ENCODE data around the gene LRRC14B.
"Not testable (repeated sequence)": the region's sequence is repeated elsewhere in the genome, so short reads cannot be mapped to it uniquely, and the experiment has no call there.

Gene LRRC14B

GRCh38 chr5:233426-233825 is 42.1 kb downstream of the LRRC14B start:
- H3K4me3 ChIP-seq (ENCODE audit: low read depth in 1 of 5, low read length in 5 of 5); H3K4me1 ChIP-seq (ENCODE audit: control insufficient read depth in 5 of 5, insufficient read depth in 5 of 5, low read length in 5 of 5); H3K9ac ChIP-seq (ENCODE audit: low read length in 5 of 5); H3K9me3 ChIP-seq (ENCODE audit: control insufficient read depth in 5 of 5, low read length in 5 of 5); H3K27me3 ChIP-seq (ENCODE audit: control insufficient read depth in 5 of 5, insufficient read depth in 4 of 5, low read length in 5 of 5); H3K27ac ChIP-seq (ENCODE audit: low read depth, low read length): not testable (repeated sequence)
- peaks cover 20 to 90% (median 72%) of the 10 kb centered on the region in 5 donors for H3K36me3 ChIP-seq (ENCODE audit: control insufficient read depth in 5 of 5, insufficient read depth in 5 of 5, low read length in 5 of 5)

GRCh38 chr5:234450-234849 is 43.2 kb downstream of the LRRC14B start:
- no peak overlapping the region for H3K27ac ChIP-seq (ENCODE audit: low read depth, low read length)
- no peaks in the 10 kb centered on the region for H3K9me3 ChIP-seq (ENCODE audit: control insufficient read depth in 5 of 5, low read length in 5 of 5)
- no peak overlapping the region for H3K9ac ChIP-seq (ENCODE audit: low read length in 5 of 5)
- H3K36me3 ChIP-seq (ENCODE audit: control insufficient read depth in 5 of 5, insufficient read depth in 5 of 5, low read length in 5 of 5) = peaks cover 11 to 87% (median 68%) of the 10 kb centered on the region in 5 donors
- H3K4me3 ChIP-seq (ENCODE audit: low read depth in 1 of 5, low read length in 5 of 5) = no peak overlapping the region
- H3K4me1 ChIP-seq (ENCODE audit: control insufficient read depth in 5 of 5, insufficient read depth in 5 of 5, low read length in 5 of 5) = no peaks in the 10 kb centered on the region
- no peaks in the 10 kb centered on the region for H3K27me3 ChIP-seq (ENCODE audit: control insufficient read depth in 5 of 5, insufficient read depth in 4 of 5, low read length in 5 of 5)

DNA sequence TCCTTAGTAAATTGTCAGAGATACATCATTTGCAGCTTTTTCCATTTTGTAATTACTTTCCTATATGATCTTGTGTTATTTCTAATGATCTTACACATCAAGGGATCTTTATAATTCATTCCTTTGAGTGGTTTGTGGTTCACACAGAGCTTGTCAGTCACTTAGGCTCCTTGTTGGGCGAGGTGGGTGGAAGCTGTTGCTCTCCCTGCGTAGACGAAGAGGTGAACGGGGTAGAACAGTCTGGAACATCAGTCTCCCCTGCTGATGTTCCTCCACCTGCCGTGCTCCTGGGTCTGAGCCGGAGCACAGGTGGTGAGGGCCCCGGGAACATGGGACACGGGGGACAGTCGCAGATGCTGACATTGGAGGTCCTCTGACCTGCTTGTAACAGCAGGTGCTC is 44.2 kb downstream of the LRRC14B start:
- peaks cover 5 to 87% (median 67%) of the 10 kb centered on the region in 5 donors for H3K36me3 ChIP-seq (ENCODE audit: control insufficient read depth in 5 of 5, insufficient read depth in 5 of 5, low read length in 5 of 5)
- H3K4me3 ChIP-seq (ENCODE audit: low read depth in 1 of 5, low read length in 5 of 5); H3K27me3 ChIP-seq (ENCODE audit: control insufficient read depth in 5 of 5, insufficient read depth in 4 of 5, low read length in 5 of 5); H3K9ac ChIP-seq (ENCODE audit: low read length in 5 of 5); H3K9me3 ChIP-seq (ENCODE audit: control insufficient read depth in 5 of 5, low read length in 5 of 5); H3K27ac ChIP-seq (ENCODE audit: low read depth, low read length); H3K4me1 ChIP-seq (ENCODE audit: control insufficient read depth in 5 of 5, insufficient read depth in 5 of 5, low read length in 5 of 5): not testable (repeated sequence)

DNA sequence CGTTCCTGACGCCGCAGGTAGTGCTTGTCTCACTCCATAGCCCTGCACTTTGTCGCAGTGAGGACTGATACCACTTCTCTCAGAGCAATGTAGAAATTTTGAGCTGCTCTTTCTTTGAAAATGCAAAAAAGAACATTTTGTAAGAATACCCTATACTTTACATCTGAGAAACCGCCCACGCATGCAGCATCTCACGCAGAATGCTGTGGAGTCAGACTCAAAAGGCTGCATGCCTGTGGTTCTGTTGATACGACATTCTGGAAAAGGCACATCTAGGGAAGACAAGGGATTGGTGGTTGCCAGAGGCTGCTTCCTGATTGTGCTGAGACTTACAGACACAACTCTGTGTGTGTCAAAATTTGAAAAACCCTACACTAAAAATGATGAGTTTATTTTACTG is 46.6 kb downstream of the LRRC14B start:
- not testable (repeated sequence) for H3K27me3 ChIP-seq (ENCODE audit: control insufficient read depth in 5 of 5, insufficient read depth in 4 of 5, low read length in 5 of 5); H3K27ac ChIP-seq (ENCODE audit: low read depth, low read length)
- H3K36me3 ChIP-seq (ENCODE audit: control insufficient read depth in 5 of 5, insufficient read depth in 5 of 5, low read length in 5 of 5) = peaks cover 5 to 87% (median 66%) of the 10 kb centered on the region in 5 donors

GRCh38 chr5:240550-240949 is 49.3 kb downstream of the LRRC14B start:
- H3K9ac ChIP-seq (ENCODE audit: low read length in 5 of 5); H3K9me3 ChIP-seq (ENCODE audit: control insufficient read depth in 5 of 5, low read length in 5 of 5); H3K4me1 ChIP-seq (ENCODE audit: control insufficient read depth in 5 of 5, insufficient read depth in 5 of 5, low read length in 5 of 5); H3K27me3 ChIP-seq (ENCODE audit: control insufficient read depth in 5 of 5, insufficient read depth in 4 of 5, low read length in 5 of 5); H3K4me3 ChIP-seq (ENCODE audit: low read depth in 1 of 5, low read length in 5 of 5); H3K27ac ChIP-seq (ENCODE audit: low read depth, low read length): not testable (repeated sequence)
- H3K36me3 ChIP-seq (ENCODE audit: control insufficient read depth in 5 of 5, insufficient read depth in 5 of 5, low read length in 5 of 5) = peaks cover 3 to 80% (median 56%) of the 10 kb centered on the region in 5 donors

More for the DNA sequence above, 46.6 kb downstream of the LRRC14B start:
- H3K9ac ChIP-seq (ENCODE audit: low read length in 5 of 5); H3K4me1 ChIP-seq (ENCODE audit: control insufficient read depth in 5 of 5, insufficient read depth in 5 of 5, low read length in 5 of 5); H3K9me3 ChIP-seq (ENCODE audit: control insufficient read depth in 5 of 5, low read length in 5 of 5); H3K4me3 ChIP-seq (ENCODE audit: low read depth in 1 of 5, low read length in 5 of 5): not testable (repeated sequence)

GRCh38 chr5:241045-241669 is 49.9 kb downstream of the LRRC14B start:
- H3K27me3 ChIP-seq (ENCODE audit: control insufficient read depth in 5 of 5, insufficient read depth in 4 of 5, low read length in 5 of 5); H3K9me3 ChIP-seq (ENCODE audit: control insufficient read depth in 5 of 5, low read length in 5 of 5); H3K27ac ChIP-seq (ENCODE audit: low read depth, low read length); H3K4me1 ChIP-seq (ENCODE audit: control insufficient read depth in 5 of 5, insufficient read depth in 5 of 5, low read length in 5 of 5); H3K4me3 ChIP-seq (ENCODE audit: low read depth in 1 of 5, low read length in 5 of 5); H3K9ac ChIP-seq (ENCODE audit: low read length in 5 of 5): not testable (repeated sequence)
- H3K36me3 ChIP-seq (ENCODE audit: control insufficient read depth in 5 of 5, insufficient read depth in 5 of 5, low read length in 5 of 5) = peaks cover 5 to 80% (median 50%) of the 10 kb centered on the region in 5 donors

- H3K36me3 ChIP-seq (ENCODE audit: control insufficient read depth in 5 of 5, insufficient read depth in 5 of 5, low read length in 5 of 5) = peaks cover 16 to 79% (median 40%) of the 10 kb centered on the region in 5 donors
- not testable (repeated sequence) for H3K4me1 ChIP-seq (ENCODE audit: control insufficient read depth in 5 of 5, insufficient read depth in 5 of 5, low read length in 5 of 5)
Observed at GRCh38 chr5:243683-244367, 52.5 kb downstream of the LRRC14B start.

GRCh38 chr5:245717-246116 is 54.4 kb downstream of the LRRC14B start:
- H3K36me3 ChIP-seq (ENCODE audit: control insufficient read depth in 5 of 5, insufficient read depth in 5 of 5, low read length in 5 of 5) = peaks cover 19 to 80% (median 33%) of the 10 kb centered on the region in 5 donors
- H3K27ac ChIP-seq (ENCODE audit: low read depth, low read length); H3K4me1 ChIP-seq (ENCODE audit: control insufficient read depth in 5 of 5, insufficient read depth in 5 of 5, low read length in 5 of 5); H3K9ac ChIP-seq (ENCODE audit: low read length in 5 of 5); H3K4me3 ChIP-seq (ENCODE audit: low read depth in 1 of 5, low read length in 5 of 5); H3K9me3 ChIP-seq (ENCODE audit: control insufficient read depth in 5 of 5, low read length in 5 of 5); H3K27me3 ChIP-seq (ENCODE audit: control insufficient read depth in 5 of 5, insufficient read depth in 4 of 5, low read length in 5 of 5): not testable (repeated sequence)

More at GRCh38 chr5:243683-244367, 52.5 kb downstream of the LRRC14B start:
- H3K9ac ChIP-seq (ENCODE audit: low read length in 5 of 5); H3K4me3 ChIP-seq (ENCODE audit: low read depth in 1 of 5, low read length in 5 of 5); H3K27ac ChIP-seq (ENCODE audit: low read depth, low read length); H3K27me3 ChIP-seq (ENCODE audit: control insufficient read depth in 5 of 5, insufficient read depth in 4 of 5, low read length in 5 of 5); H3K9me3 ChIP-seq (ENCODE audit: control insufficient read depth in 5 of 5, low read length in 5 of 5): not testable (repeated sequence)
